ENCODE measurements around the gene BCAS3.
A peak's percentile ranks its signal among the peaks of the same experiment; 100 is the strongest.

The BCAS3 gene

DNA sequence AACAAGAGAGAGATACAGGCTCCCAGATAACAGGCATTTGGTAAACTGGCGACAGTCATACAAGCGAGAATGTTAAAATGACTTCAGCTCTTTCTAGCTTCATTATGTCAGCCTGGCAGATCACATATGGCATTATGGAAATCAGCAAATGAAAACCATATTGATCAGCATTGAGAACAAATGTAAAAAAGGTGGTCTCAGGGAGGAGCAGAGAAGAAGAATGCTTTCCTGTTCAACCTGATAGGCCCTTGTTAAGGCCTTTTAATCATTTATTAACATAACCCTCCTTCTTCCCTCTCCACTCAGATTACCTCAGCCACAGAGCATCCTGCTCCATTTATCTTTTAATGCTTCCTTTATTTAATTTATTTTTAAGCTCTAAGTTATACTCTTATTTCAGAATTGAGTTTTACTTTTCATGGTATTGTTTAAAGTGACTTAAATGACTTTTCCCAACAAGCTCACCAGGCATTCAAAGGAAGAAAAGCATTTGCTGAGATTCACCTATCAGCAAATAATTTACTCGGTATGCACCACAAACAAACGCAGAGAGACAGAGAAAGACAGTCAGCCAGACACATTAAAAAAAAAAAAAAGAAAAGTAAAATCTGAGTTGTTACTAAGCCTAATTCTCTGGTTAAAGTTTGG is 478.1 kb downstream of the BCAS3 start:
- no peak overlapping the region for H3K4me3 ChIP-seq (replicated peaks; ENCODE audit: low read depth, low read length)
- TF ChIP-seq, protein P1, sequence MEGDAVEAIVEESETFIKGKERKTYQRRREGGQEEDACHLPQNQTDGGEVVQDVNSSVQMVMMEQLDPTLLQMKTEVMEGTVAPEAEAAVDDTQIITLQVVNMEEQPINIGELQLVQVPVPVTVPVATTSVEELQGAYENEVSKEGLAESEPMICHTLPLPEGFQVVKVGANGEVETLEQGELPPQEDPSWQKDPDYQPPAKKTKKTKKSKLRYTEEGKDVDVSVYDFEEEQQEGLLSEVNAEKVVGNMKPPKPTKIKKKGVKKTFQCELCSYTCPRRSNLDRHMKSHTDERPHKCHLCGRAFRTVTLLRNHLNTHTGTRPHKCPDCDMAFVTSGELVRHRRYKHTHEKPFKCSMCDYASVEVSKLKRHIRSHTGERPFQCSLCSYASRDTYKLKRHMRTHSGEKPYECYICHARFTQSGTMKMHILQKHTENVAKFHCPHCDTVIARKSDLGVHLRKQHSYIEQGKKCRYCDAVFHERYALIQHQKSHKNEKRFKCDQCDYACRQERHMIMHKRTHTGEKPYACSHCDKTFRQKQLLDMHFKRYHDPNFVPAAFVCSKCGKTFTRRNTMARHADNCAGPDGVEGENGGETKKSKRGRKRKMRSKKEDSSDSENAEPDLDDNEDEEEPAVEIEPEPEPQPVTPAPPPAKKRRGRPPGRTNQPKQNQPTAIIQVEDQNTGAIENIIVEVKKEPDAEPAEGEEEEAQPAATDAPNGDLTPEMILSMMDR (IDR thresholded peaks at IDR 0.05; ENCODE audit: low read length, missing control alignments): no peak
- no peak for DNase-seq (ENCODE audit: low read depth)

DNA sequence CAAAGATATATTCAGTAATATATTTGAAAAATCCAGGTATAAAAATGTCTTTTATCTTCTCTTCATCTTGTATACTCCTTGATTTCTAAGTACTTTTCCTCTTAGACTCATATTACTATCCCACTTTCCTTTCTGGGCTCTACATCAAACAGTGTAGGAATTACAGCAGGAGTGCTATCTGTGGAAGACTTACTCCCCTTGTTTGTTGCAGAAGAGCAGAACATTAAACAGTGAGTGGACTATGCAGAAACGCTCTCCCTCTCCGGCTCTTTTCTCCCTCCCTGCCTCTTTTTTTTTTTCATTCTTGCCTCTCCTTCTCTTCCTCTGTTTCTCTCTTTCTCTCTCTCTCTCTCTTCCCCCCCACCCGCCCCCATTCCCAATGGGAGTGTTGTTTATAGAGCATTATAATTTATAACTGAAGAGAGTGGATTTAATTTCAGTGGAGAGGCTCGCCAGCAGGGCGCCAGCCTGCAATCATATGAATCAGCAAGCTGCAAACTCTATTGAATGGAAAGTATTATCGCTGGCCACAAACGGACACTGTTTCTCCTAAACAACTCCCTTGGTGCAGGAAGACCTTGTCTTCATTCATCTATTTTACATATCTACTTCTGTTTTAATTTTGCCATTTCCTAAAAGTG is 479.7 kb downstream of the BCAS3 start:
- peak; percentile 42 for DNase-seq (ENCODE audit: low read depth)
- H3K4me3 ChIP-seq (replicated peaks; ENCODE audit: low read depth, low read length): no peak overlapping the region
- TF ChIP-seq, protein P1 (IDR thresholded peaks at IDR 0.05; ENCODE audit: low read length, missing control alignments): peak; percentile 13

DNA sequence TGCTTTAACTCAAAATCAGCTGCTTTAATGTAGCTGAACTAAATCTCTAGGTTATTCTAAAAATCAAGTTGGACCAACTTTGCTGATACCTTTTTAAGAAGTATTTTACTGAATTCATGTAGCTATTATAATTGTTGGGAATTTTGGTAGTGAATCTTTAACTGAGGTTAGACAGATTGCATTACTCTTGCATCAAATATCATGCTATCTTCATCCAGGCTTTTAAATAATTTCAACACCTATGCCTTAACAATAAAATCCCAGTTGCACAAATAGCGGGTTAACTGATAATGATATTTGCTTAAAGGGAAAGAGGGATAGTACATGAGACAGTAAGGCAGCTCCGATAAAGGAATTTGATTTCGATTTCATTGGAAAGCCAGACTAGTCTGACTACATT is 480.7 kb downstream of the BCAS3 start:
- TF ChIP-seq, protein P1 (IDR thresholded peaks at IDR 0.05; ENCODE audit: low read length, missing control alignments): no peak
- no peak for DNase-seq (ENCODE audit: low read depth)
- no peak overlapping the region for H3K4me3 ChIP-seq (replicated peaks; ENCODE audit: low read depth, low read length)

DNA sequence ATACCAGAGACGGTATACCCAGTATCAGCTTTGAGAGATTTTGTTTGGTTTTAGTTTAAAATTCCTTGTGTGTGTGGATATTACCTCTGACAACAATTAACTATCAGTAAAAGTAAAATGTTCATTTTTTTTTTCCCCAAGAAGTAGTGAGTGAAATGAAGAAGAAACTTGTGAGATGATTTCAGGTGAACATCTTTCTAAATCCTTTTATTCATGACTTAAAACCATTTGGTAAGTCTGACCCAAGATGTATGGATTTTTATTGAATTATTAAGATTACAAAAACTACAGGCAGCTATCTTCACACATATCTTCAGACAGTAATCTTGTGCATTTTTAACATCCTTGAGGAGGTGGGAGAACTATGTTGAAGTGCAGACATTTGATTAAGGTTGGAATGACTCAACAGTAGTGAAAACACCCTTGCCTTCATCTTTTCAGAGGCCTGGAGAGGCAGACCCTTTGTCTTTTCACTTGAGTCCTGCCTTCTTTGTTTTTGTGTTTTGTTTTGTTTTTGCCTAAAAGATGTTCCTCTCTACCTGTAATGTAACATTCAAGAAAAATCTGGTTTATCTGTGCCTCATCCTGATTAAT is 481.7 kb downstream of the BCAS3 start:
- peak; percentile 9 for DNase-seq (ENCODE audit: low read depth)
- TF ChIP-seq, protein P1 (IDR thresholded peaks at IDR 0.05; ENCODE audit: low read length, missing control alignments): no peak
- H3K4me3 ChIP-seq (replicated peaks; ENCODE audit: low read depth, low read length): no peak overlapping the region

DNA sequence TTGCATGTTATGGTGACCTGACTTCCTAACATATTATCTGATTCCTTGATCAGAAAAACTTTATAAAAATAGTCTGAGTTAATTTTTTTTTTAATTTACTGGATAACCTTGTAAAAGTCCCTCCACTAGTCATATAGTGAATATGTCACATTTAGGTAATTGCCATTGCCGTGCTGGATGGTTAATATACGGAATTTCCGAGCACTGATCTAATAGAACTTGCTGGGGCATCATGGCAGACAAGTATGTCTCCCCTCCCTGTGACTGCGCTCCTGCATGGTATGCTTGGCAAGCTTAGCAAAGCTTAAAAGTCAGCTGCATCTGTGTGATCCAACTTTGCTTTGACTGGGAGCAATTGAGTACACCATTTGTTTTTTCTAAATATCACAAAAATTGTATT is 482.6 kb downstream of the BCAS3 start:
- DNase-seq (ENCODE audit: low read depth): no peak
- H3K4me3 ChIP-seq (replicated peaks; ENCODE audit: low read depth, low read length): no peak overlapping the region
- TF ChIP-seq, protein P1 (IDR thresholded peaks at IDR 0.05; ENCODE audit: low read length, missing control alignments): no peak

DNA sequence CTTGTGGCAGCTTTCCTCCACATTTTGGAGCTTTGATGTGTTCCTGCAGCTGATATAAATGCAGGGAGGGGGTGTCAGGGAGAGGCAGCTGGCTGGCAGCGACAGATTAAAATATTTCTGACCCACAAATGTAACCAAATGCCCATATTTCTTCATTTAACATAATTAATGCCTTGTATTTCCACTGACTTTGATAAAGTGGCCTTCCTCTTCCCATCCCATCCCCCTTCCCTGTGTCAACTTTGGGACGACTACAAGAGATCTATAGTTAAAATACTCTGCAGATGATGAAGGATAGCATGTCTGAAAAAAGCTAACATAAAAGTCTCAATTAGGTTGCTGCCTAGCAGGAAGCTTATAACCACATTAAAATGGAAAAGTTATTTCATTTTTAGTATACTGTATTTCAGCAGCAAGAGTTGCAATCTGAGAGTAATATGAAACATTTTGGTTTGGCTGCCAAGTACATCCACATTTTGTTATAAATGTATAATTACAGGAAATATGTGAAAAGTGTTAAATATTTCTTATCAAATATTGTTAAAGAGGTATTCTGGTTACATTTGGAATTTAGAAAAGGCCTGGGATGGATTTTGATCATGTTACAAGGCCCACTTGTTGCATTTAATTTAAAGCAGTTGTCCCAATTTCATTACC is 483.3 kb downstream of the BCAS3 start:
- TF ChIP-seq, protein P1 (IDR thresholded peaks at IDR 0.05; ENCODE audit: low read length, missing control alignments): no peak
- no peak for DNase-seq (ENCODE audit: low read depth)
- H3K4me3 ChIP-seq (replicated peaks; ENCODE audit: low read depth, low read length): no peak overlapping the region
